Endothelial cell of umbilical vein (primary cell): ENCODE data around the gene LHPP. TPM values are rescaled to one million over a fixed set of nuclear protein-coding genes. Genes with fewer than 3 reads are reported as not detected.

ENCODE experiments used
- BruUV-seq: library from RNA; stranded (reverse); fragments of 400-500 nt; replicated peaks from 2 replicates; lab custom pipeline; 2021; lab: Mats Ljungman, UMichigan
- CTCF ChIA-PET: fragments of 300-600, 350-600 bp; sonication (Branson Sonifier 250); formaldehyde crosslinking; loops from one replicate; lab custom pipeline; 2021; ENCODE audit warnings: antibody characterized with exemption, inconsistent platforms; lab: Charles Lee
- POLR2A ChIA-PET: fragments of 300-600, 350-600 bp; sonication (Branson Sonifier 250); formaldehyde crosslinking; loops from one replicate; lab custom pipeline; 2021; ENCODE audit warnings: antibody characterized with exemption, inconsistent platforms; lab: Charles Lee
- DNase-seq: peaks from one replicate; pipeline ENCODE4 v3.0.0-alpha.2; 2011; ENCODE audit warnings: low read depth, low spot score
- FAIRE-seq: peaks from 2 replicates; lab custom pipeline; 2011; peaks lifted over from hg19 to GRCh38; lab: Jason Lieb, UNC
- H2AFZ ChIP-seq: 2 replicates; pipeline ENCODE4 v1.6.0; 2012; ENCODE audit warnings: low read depth, low read length, control low read depth, inconsistent platforms
- H3K27ac ChIP-seq: 2 replicates; pipeline ENCODE4 v1.5.1; 2011; ENCODE audit warnings: low read depth, mild to moderate bottlenecking, control low read depth, low read length, moderate library complexity; ENCODE audit not compliant: insufficient read depth
- H3K27me3 ChIP-seq, 2 experiments: 2 replicates each; pipeline versions ENCODE4 v1.6.0 to v1.6.1; 2011; ENCODE audit warnings: low read length in 2 of 2, mixed read lengths in 1 of 2; ENCODE audit not compliant: control insufficient read depth in 2 of 2, insufficient read depth in 2 of 2
- H3K36me3 ChIP-seq, 2 experiments: 2 replicates in 1 of 2; 3 replicates in 1 of 2; pipeline ENCODE4 v1.5.1; 2011; ENCODE audit warnings: low read length in 2 of 2, mild to moderate bottlenecking in 1 of 2, moderate library complexity in 1 of 2; ENCODE audit not compliant: control insufficient read depth in 2 of 2, insufficient read depth in 2 of 2; ENCODE audit errors: extremely low read depth in 1 of 2
- H3K4me1 ChIP-seq: 3 replicates; pipeline ENCODE4 v1.5.1; 2011; ENCODE audit warnings: mild to moderate bottlenecking, low read length; ENCODE audit not compliant: control insufficient read depth, insufficient read depth; ENCODE audit errors: extremely low read depth
- H3K4me2 ChIP-seq: 2 replicates; pipeline ENCODE4 v1.6.1; 2011; ENCODE audit warnings: low read length, control low read depth, mixed read lengths; ENCODE audit not compliant: insufficient read depth
- H3K4me3 ChIP-seq, 3 experiments: fragments of 200-600 bp in 1 of 3; sonication (generic), shearing (Covaris generic) in 1 of 3; replicated peaks in 1 of 3; 2 replicates each; pipeline ENCODE4 v1.5.1; 2011 to 2016; ENCODE audit warnings: control low read depth in 3 of 3, low read length in 3 of 3, mild to moderate bottlenecking in 2 of 3, inconsistent platforms in 1 of 3, low read depth in 1 of 3, moderate library complexity in 1 of 3; ENCODE audit not compliant: insufficient read depth in 1 of 3
- H3K79me2 ChIP-seq: 2 replicates; pipeline ENCODE4 v1.6.0; 2012; ENCODE audit warnings: low read length, inconsistent platforms; ENCODE audit not compliant: control insufficient read depth, insufficient read depth
- H3K9ac ChIP-seq: replicated peaks from 2 replicates; pipeline ENCODE3; 2011; ENCODE audit warnings: low read length, control low read depth; ENCODE audit not compliant: insufficient read depth; ENCODE audit errors: extremely low read depth
- H3K9me1 ChIP-seq: replicated peaks from 3 replicates; pipeline ENCODE4 v1.6.0; 2011; ENCODE audit warnings: mild to moderate bottlenecking, low read length; ENCODE audit not compliant: control insufficient read depth, insufficient read depth; ENCODE audit errors: extremely low read depth
- H3K9me3 ChIP-seq: replicated peaks from 2 replicates; pipeline ENCODE4 v1.5.1; 2012; ENCODE audit warnings: low read length, inconsistent platforms; ENCODE audit not compliant: control insufficient read depth, insufficient read depth
- H4K20me1 ChIP-seq: replicated peaks from 2 replicates; pipeline ENCODE3; 2011; ENCODE audit warnings: mild to moderate bottlenecking, low read length; ENCODE audit not compliant: control insufficient read depth, insufficient read depth; ENCODE audit errors: extremely low read depth
- CTCF ChIP-seq, 2 donors: IDR thresholded peaks; 1 replicate in 1 of 2; 2 replicates in 1 of 2; pipeline ENCODE4 v1.5.1; 2011; ENCODE audit warnings: low read length in 2 of 2, mild to moderate bottlenecking in 2 of 2, moderate library complexity in 2 of 2, control low read depth in 1 of 2, inconsistent platforms in 1 of 2, low read depth in 1 of 2; ENCODE audit not compliant: insufficient read depth in 1 of 2; ENCODE audit errors: extremely low read depth in 1 of 2
- EZH2 ChIP-seq: IDR thresholded peaks from 2 replicates; pipeline ENCODE4 v1.6.1; 2012; ENCODE audit warnings: borderline replicate concordance, low read depth, mild to moderate bottlenecking, moderate library complexity, low read length, inconsistent platforms; ENCODE audit not compliant: severe bottlenecking
- FOS ChIP-seq: IDR thresholded peaks from 2 replicates; pipeline ENCODE4 v1.6.1; 2011; ENCODE audit warnings: mild to moderate bottlenecking, low read length, moderate library complexity, borderline replicate concordance; ENCODE audit not compliant: insufficient read depth
- GATA2 ChIP-seq: IDR thresholded peaks from 2 replicates; pipeline ENCODE4 v1.7.0; 2011; ENCODE audit warnings: low read depth, mild to moderate bottlenecking, moderate library complexity, mixed read lengths, low read length; ENCODE audit not compliant: insufficient read length, insufficient read depth
- JUN ChIP-seq: IDR thresholded peaks from 2 replicates; pipeline ENCODE4 v1.6.1; 2011; ENCODE audit warnings: borderline replicate concordance, low read depth; ENCODE audit not compliant: insufficient read length, insufficient read depth
- MAX ChIP-seq: IDR thresholded peaks from 2 replicates; pipeline ENCODE4 v1.6.1; 2011; ENCODE audit not compliant: insufficient read depth, insufficient read length
- MYC ChIP-seq: IDR thresholded peaks from one replicate; pipeline ENCODE4 v1.6.1; 2011; ENCODE audit warnings: mild to moderate bottlenecking, low read depth, low read length
- POLR2A ChIP-seq: IDR thresholded peaks from 2 replicates; pipeline ENCODE4 v1.6.1; 2012; ENCODE audit warnings: low read depth, mild to moderate bottlenecking, control low read depth, low read length
- POLR2AphosphoS5 ChIP-seq: IDR thresholded peaks from 2 replicates; pipeline ENCODE4 v1.6.1; 2012; ENCODE audit warnings: low read depth, mild to moderate bottlenecking, control low read depth, low read length, moderate library complexity; ENCODE audit not compliant: insufficient read depth
- dilution Hi-C: fragments of 300-500 bp; cut with MboI; formaldehyde crosslinking; loops from one replicate; pipeline ENCODE4 v1.15.0; 2019; ENCODE audit warnings: low sequenced_read_pairs; ENCODE audit not compliant: extremely low pct_ligation_motif_present
- intact Hi-C: fragments of 100-400 bp; cut with micrococcal nuclease; formaldehyde crosslinking; loops from one replicate; pipeline ENCODE4 v1.10.0; 2022
- polyA plus RNA-seq, 4 experiments: library from polyadenylated mRNA; depleted of rRNA in 3 of 4; stranded (reverse) in 3 of 4; unstranded in 1 of 4; fragments of >200 nt; gene quantifications; 2 replicates each; pipeline versions ENCODE4 v1.2.1 to v1.2.3, GENCODE V29; 2011 to 2012; ENCODE audit warnings: missing spikeins in 1 of 4
- total RNA-seq: library from RNA; stranded (reverse); gene quantifications from 2 replicates; pipeline ENCODE4 v1.2.3, GENCODE V29; 2021

The LHPP gene
- total and polyA plus RNA-seq, 2 donors (not counting 3 experiments of a cell fraction or from before 2014, with no cell fraction given), result 5.8 to 11.2 TPM

GRCh38 chr10:124642088-124642710 lies 180.6 kb downstream of the LHPP start:
- no peak overlapping the region for H2AFZ ChIP-seq
- H3K27me3 ChIP-seq, result no peaks in the 10 kb centered on the region
- H3K9me3 ChIP-seq, result no peaks in the 10 kb centered on the region
- POLR2A ChIA-PET, result no interaction called here
- FAIRE-seq (no peak), DNase-seq (no peak)
- H3K27ac ChIP-seq, result no peak overlapping the region
- H3K9ac ChIP-seq, result no peak overlapping the region
- H3K4me2 ChIP-seq, result no peak overlapping the region
- no peaks in the 10 kb centered on the region for H3K9me1 ChIP-seq
- H3K4me3 ChIP-seq, result no peak overlapping the region
- H3K36me3 ChIP-seq, result no peaks in the 10 kb centered on the region
- H4K20me1 ChIP-seq, result no peaks in the 10 kb centered on the region
- peaks cover 15% of the 10 kb centered on the region for H3K4me1 ChIP-seq
- CTCF ChIA-PET, result no interaction called here
- no TSS peak for BruUV-seq
- TF ChIP-seq POLR2AphosphoS5 (no peak), MAX (no peak), GATA2 (no peak), CTCF (IDR thresholded peaks at IDR 0.05; ENCODE audit: extremely low read depth in 1 of 2, insufficient read depth in 1 of 2, low read depth in 1 of 2, low read length in 2 of 2) (no peak), JUN (no peak), EZH2 (no peak), FOS (no peak), MYC (no peak), POLR2A (no peak)
- H3K79me2 ChIP-seq, result peaks cover 2% of the 10 kb centered on the region
- dilution Hi-C loops, result no loop called here
- intact Hi-C loops, result loop anchor here (10.0 kb wide), 1 partner anchor 163 kb away; the partner anchor contains the start of gene ABRAXAS2
